BLaER1 treated with 17β-estradiol and CSF1 and Interleukin-3, amounts not matched to agents 10 nM and 100 nM (cell line): ENCODE results near the gene CYP2W1.

Experiments used
- H3K27ac ChIP-seq, 11 experiments: shearing (Covaris generic); formaldehyde crosslinking; 2 replicates each; pipeline ENCODE4 v1.8.1; 2022
- H3K27me3 ChIP-seq, 11 experiments: shearing (Covaris generic); formaldehyde crosslinking; 2 replicates each; pipeline ENCODE4 v1.8.1; 2022
- H3K36me3 ChIP-seq, 11 experiments: shearing (Covaris generic); formaldehyde crosslinking; 2 replicates each; pipeline ENCODE4 v1.8.1; 2022
- H3K4me1 ChIP-seq, 10 experiments: shearing (Covaris generic); formaldehyde crosslinking; 2 replicates each; pipeline ENCODE4 v1.8.1; 2022
- H3K4me2 ChIP-seq, 11 experiments: shearing (Covaris generic); formaldehyde crosslinking; 2 replicates each; pipeline ENCODE4 v1.8.1; 2022
- H3K4me3 ChIP-seq, 10 experiments: shearing (Covaris generic); formaldehyde crosslinking; 2 replicates each; pipeline ENCODE4 v1.8.1; 2022
- H3K9ac ChIP-seq, 11 experiments: shearing (Covaris generic); formaldehyde crosslinking; 2 replicates each; pipeline ENCODE4 v1.8.1; 2022
- H3K9me3 ChIP-seq, 11 experiments: shearing (Covaris generic); formaldehyde crosslinking; replicated peaks in 1 of 11; 2 replicates each; pipeline ENCODE4 v1.8.1; 2022
- H4K20me1 ChIP-seq, 11 experiments: shearing (Covaris generic); formaldehyde crosslinking; 2 replicates each; pipeline ENCODE4 v1.8.1; 2022
- Cebpa-rat ChIP-seq, 11 experiments: shearing (Covaris generic); IDR thresholded peaks; 2 replicates each; pipeline ENCODE4 v1.8.1; 2022

CYP2W1 gene

DNA sequence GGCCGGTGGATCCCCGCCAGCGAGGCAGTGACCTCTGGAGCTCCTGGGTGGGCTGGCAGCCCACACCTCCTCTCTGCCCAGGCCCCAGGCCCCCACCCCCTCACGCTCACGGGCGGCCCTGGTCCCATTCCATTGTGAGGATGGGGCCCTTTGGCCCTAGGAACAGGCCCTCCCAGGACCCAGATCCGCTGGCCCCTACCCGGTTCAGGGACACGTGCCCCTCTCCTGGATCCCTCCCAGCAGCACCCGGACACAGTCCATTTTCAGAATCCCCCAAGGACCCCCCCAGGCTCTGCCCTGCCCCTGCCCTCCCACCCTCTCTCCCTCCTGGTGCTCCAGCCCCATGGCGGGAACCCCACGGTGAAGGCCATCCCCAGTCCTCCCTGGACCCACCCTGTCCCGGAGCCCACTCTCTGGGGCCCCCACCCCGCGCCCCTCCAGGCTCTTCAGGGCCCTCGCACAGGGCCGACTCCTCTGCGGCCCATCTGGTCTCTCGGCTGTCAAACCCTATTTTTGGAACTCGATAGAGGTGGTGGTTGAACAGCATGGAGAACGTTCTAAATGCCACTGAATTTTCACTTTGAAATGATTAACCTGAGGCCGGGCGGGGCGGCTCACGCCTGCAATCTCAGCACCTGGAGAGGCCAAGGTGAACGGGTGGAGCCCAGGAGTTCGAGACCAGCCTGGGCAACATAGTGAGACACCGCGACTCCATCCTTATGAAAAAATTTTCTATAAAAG is 36.6 kb upstream of the CYP2W1 start:
- Histone ChIP-seq H3K9ac (no peak overlapping the region), H3K4me1 (peaks cover 25 to 82% (median 44%) of the 10 kb centered on the region in 10 experiments), H3K27me3 (peaks cover 0 to 12% (median 5%) of the 10 kb centered on the region in 11 experiments; a peak in 7 of 22 replicates), H3K4me3 (no peak overlapping the region), H3K9me3 (peaks cover 0 to 31% (median 0%) of the 10 kb centered on the region in 11 experiments; a peak in 5 of 22 replicates), H3K27ac (peak overlapping the region in 3 of 11 experiments; percentile 8 to 57 (median 33); a peak in 5 of 22 replicates), H4K20me1 (peaks cover 30 to 59% (median 49%) of the 10 kb centered on the region in 11 experiments; a peak in 21 of 22 replicates), H3K36me3 (peaks cover 6 to 59% (median 31%) of the 10 kb centered on the region in 11 experiments; a peak in 21 of 22 replicates), H3K4me2 (peak overlapping the region in 3 of 11 experiments; percentile 37 to 99 (median 47); a peak in 3 of 22 replicates)
- TF ChIP-seq Cebpa-rat (IDR thresholded peaks at IDR 0.05): no peak

DNA sequence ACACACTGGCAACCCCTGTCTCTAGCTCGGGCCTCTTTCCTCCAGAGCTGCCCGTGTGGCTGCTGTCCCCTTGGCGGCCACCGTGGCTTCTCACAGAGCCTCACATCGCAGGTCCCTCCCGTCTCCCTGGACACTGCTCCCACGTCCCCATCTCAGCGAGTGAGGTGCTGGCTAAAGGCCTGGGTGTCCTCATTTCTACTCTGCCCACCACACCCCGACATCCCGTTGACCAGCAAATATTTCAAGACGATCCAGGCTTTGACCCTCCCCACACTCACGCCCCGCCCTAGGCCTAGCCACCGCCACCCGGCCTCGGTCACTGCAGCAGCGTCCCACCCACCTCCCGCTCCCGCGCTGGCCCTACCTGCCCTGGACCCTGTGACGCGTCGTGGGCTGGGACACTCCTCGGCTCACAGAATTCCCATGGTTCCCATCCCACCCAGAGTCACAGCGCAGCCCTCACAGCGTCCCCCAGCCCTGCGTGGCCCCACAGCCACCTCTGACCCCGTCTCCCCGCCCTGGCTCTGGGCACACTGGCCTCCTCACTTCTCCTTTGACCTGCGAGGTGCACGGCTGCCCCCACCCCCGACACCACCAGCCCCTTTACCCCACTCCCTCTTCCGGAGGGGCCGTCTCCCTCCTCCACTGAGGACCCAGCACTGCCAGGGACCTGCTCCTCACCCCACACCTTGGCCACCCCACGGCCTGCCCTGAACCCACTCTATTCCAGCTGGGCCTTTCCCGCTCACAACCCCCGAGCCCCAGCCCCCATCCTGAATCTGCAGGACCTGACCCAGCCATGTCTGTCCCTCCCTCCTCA is 35.4 kb upstream of the CYP2W1 start:
- no peak for TF ChIP-seq Cebpa-rat (IDR thresholded peaks at IDR 0.05)
- Histone ChIP-seq H3K4me2 (peak overlapping the region in 4 of 11 experiments; percentile 4 to 99 (median 98); a peak in 5 of 22 replicates), H3K27ac (peak overlapping the region in 3 of 11 experiments; percentile 14 to 61 (median 50); a peak in 3 of 22 replicates), H3K4me3 (no peak overlapping the region), H3K9me3 (peaks cover 0 to 24% (median 0%) of the 10 kb centered on the region in 11 experiments; a peak in 5 of 22 replicates), H3K9ac (peak overlapping the region in 2 of 11 experiments; percentile 21 to 66; a peak in 2 of 22 replicates), H3K36me3 (peaks cover 6 to 69% (median 31%) of the 10 kb centered on the region in 11 experiments; a peak in 21 of 22 replicates), H3K27me3 (peaks cover 0 to 8% (median 4%) of the 10 kb centered on the region in 11 experiments; a peak in 7 of 22 replicates), H3K4me1 (peaks cover 28 to 85% (median 45%) of the 10 kb centered on the region in 10 experiments), H4K20me1 (peaks cover 30 to 60% (median 50%) of the 10 kb centered on the region in 11 experiments; a peak in 21 of 22 replicates)

DNA sequence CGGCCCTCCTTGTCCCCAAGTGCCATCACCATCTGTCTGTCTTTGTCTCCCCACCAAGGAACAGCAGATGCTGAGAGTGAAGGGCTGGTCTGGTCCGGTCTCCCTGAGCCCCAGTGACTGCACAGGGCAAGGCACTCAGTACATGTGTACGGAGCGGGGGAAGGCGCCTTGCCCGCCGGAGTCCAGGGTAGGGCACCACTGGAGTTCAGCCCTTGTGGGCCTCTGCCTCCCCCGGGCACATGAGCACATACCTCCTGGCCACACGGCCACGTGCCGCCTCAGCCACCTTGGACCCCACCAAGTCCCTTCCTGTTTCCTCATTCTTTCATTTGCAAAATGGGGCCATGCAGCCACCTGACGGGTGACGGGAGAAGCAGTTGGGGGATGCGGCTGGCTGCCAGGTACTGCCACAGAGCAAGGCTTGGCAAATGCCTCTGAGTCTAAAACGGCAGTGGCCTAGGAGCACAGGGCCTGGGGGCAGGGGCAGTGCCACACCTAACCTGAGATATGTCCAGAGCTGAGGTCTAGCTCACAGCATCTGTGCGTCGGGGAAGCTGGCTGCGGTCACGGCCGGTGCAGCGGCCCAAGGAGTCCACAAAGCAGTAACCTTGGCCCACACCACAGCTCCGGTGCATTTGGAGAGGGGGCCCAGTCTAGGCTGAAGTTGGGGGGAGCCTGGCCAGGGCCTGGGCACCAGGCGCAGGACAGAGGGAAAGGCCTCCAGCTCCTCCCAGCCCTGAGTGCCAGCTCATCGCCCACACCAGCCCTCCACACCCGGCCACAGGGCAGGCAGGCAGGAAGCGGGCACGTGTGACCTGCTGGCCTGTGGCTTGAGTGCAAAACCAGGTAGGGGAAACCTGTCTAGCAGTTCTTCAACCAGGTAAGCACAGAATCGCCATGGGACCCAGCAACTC is 33.7 kb upstream of the CYP2W1 start:
- H3K27ac ChIP-seq: peak overlapping the region; percentile 5 to 61 (median 37); a peak in 18 of 22 replicates
- peaks cover 30 to 71% (median 51%) of the 10 kb centered on the region in 11 experiments; a peak in 21 of 22 replicates for H4K20me1 ChIP-seq
- H3K4me1 ChIP-seq: peaks cover 41 to 92% (median 57%) of the 10 kb centered on the region in 10 experiments
- peak overlapping the region; percentile 42 to 100 (median 71) for H3K4me2 ChIP-seq
- H3K4me3 ChIP-seq: peak overlapping the region in 2 of 10 experiments; percentile 9 to 29; a peak in 2 of 20 replicates
- peaks cover 0 to 16% (median 0%) of the 10 kb centered on the region in 11 experiments; a peak in 5 of 22 replicates for H3K9me3 ChIP-seq
- no peak for TF ChIP-seq Cebpa-rat (IDR thresholded peaks at IDR 0.05)
- H3K36me3 ChIP-seq: peaks cover 6 to 69% (median 31%) of the 10 kb centered on the region in 11 experiments; a peak in 21 of 22 replicates
- H3K9ac ChIP-seq: peak overlapping the region in 10 of 11 experiments; percentile 13 to 66 (median 40); a peak in 15 of 22 replicates
- peaks cover 0 to 7% (median 0%) of the 10 kb centered on the region in 11 experiments; a peak in 2 of 22 replicates for H3K27me3 ChIP-seq

DNA sequence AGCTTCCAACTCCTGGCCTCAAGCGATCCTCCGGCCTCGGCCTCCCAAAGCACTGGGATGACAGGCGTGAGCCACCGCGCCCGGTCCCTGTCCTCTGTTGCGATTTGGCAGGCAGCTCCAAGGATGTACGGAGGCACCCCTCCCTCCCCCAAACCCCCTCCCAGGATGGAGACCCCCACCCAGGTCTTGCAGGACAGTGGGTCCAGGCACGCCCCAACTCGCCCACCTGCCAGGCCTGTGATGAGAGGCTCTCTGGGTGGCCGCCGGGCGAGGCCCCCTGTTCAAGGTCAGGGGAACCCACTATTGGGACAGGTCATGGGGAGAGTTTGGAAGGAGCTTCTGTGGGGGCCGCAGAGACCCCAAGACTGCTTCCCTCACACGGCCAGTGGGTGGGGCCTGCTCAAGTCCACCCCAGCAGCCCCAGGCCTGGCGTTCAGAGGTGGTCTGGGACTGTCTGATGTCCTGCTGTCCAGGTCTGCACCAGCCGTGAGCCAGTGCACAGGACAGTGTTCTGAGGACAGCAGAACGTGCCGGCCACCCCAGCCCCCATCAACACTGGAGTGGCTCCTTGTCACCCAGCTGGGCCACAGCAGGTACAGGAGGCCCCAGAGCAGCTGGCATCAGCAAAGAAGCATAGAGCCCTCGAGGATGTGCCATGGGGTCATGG is 31.0 kb upstream of the CYP2W1 start:
- no peaks in the 10 kb centered on the region for H3K9me3 ChIP-seq
- H3K4me1 ChIP-seq: peaks cover 65 to 89% (median 76%) of the 10 kb centered on the region in 10 experiments
- peak overlapping the region; percentile 88 to 100 (median 99) for H3K4me2 ChIP-seq
- peak overlapping the region; percentile 79 to 95 (median 92); a peak in 18 of 22 replicates for H3K9ac ChIP-seq
- no peak for TF ChIP-seq Cebpa-rat (IDR thresholded peaks at IDR 0.05)
- H3K27ac ChIP-seq: peak overlapping the region in 10 of 11 experiments; percentile 85 to 95 (median 92); a peak in 19 of 22 replicates
- H4K20me1 ChIP-seq: peaks cover 21 to 50% (median 32%) of the 10 kb centered on the region in 11 experiments; a peak in 18 of 22 replicates
- H3K36me3 ChIP-seq: peaks cover 0 to 47% (median 18%) of the 10 kb centered on the region in 11 experiments; a peak in 18 of 22 replicates
- H3K27me3 ChIP-seq: no peaks in the 10 kb centered on the region
- H3K4me3 ChIP-seq: peak overlapping the region in 9 of 10 experiments; percentile 69 to 98 (median 87); a peak in 14 of 20 replicates

DNA sequence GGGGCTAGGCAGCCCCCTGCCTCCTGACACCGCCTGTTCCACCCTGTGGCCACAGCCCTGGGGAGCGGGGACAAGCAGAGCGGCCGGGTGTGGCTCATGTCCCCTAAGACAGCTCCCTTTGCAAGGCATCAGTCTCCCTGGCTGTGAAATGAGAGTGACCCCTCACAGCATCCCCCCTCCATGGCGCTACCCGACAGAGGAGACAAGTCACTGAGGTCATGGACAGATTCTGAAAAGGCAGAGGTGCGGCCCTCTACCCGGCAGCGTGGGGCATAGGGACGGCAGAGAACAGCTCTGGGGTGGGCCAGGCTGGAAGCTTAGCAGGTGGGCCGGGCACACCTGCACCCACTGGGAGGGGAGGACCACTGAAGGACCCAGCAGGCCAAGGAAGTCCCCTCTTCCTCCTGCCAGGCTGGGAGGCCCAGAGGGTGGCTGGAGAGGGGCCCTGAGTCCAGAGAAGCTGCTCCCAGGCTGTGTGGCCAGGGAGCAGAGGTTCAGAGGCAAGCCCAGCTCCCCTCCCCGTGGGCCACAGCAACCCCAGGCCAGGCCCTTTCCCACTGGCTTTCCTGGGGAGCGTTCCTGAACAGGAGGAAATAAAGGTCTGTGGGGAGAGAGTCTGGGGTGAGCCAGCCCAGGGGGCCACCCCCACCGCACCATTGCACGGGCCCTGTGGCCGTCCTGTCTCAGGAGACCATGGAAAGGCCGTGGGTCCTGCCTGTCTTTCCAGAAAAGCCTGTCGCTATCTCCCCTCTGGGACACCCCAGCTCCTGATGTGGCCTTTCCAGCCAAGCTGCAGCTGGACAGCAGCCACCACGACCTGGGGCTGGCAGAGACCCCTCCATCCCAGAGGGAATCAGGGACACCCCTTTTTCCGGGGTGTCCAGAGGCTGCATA is 30.2 kb upstream of the CYP2W1 start:
- Histone ChIP-seq H3K36me3 (peaks cover 0 to 39% (median 14%) of the 10 kb centered on the region in 11 experiments; a peak in 17 of 22 replicates), H4K20me1 (peaks cover 21 to 42% (median 26%) of the 10 kb centered on the region in 11 experiments; a peak in 18 of 22 replicates), H3K27ac (peak overlapping the region; percentile 85 to 95 (median 92)), H3K4me2 (peak overlapping the region; percentile 88 to 100 (median 99)), H3K4me3 (peak overlapping the region; percentile 69 to 98 (median 84)), H3K9ac (peak overlapping the region; percentile 79 to 95 (median 92)), H3K9me3 (no peaks in the 10 kb centered on the region), H3K27me3 (no peaks in the 10 kb centered on the region), H3K4me1 (peaks cover 73 to 91% (median 84%) of the 10 kb centered on the region in 10 experiments)
- TF ChIP-seq Cebpa-rat (IDR thresholded peaks at IDR 0.05): no peak

DNA sequence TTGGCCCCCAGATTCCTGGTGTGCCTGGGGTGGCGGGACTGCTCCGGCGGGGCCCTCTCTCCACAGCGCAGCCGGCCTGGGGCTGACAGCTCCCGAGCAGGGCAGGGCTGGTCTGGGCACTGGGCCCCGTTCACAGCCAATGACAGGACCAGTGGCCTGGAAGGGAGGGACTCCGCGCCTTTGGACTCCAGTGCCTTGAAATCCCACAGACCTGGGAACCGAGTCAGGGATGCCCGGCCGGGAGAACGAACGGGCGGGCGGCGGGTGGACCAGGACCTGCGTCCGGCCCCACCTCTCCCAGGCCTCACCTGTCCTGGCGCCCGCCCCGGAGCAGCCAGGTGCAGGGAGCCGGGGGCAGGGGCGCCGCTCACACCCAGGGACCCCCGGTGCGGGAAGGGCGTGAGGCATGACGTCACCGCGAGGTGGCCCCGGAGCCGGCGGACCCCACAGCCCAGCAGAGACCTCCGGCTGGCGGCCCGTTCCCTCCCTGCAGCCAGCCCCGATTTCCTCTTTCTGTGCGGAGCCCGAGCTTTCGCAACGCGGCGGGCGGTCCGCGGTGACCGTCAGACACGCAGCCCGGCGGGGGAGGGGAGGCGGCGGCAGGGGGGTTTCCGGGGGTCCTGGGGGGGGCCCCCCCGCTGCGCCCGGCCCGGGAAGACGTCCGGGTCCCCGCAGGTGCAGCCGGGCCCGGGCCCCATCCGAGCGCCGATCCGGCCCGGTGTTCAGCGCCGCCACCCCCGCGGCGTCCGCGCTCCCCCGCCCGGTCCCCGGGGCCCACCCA is 29.2 kb upstream of the CYP2W1 start:
- peak in 5 of 11 experiments; percentile 18 to 59 (median 48); a peak in 4 of 22 replicates for TF ChIP-seq Cebpa-rat (IDR thresholded peaks at IDR 0.05)
- peak overlapping the region; percentile 69 to 98 (median 84) for H3K4me3 ChIP-seq
- H3K4me2 ChIP-seq: peak overlapping the region; percentile 88 to 100 (median 99)
- peak overlapping the region; percentile 79 to 95 (median 92) for H3K9ac ChIP-seq
- H4K20me1 ChIP-seq: peaks cover 12 to 33% (median 16%) of the 10 kb centered on the region in 11 experiments; a peak in 18 of 22 replicates
- peak overlapping the region; percentile 85 to 95 (median 92) for H3K27ac ChIP-seq
- no peaks in the 10 kb centered on the region for H3K27me3 ChIP-seq
- no peaks in the 10 kb centered on the region for H3K9me3 ChIP-seq
- peaks cover 0 to 30% (median 13%) of the 10 kb centered on the region in 11 experiments; a peak in 17 of 22 replicates for H3K36me3 ChIP-seq
- H3K4me1 ChIP-seq: peaks cover 82 to 92% (median 88%) of the 10 kb centered on the region in 10 experiments
